ENCODE data around the gene CAPN5.

Gene CAPN5

DNA sequence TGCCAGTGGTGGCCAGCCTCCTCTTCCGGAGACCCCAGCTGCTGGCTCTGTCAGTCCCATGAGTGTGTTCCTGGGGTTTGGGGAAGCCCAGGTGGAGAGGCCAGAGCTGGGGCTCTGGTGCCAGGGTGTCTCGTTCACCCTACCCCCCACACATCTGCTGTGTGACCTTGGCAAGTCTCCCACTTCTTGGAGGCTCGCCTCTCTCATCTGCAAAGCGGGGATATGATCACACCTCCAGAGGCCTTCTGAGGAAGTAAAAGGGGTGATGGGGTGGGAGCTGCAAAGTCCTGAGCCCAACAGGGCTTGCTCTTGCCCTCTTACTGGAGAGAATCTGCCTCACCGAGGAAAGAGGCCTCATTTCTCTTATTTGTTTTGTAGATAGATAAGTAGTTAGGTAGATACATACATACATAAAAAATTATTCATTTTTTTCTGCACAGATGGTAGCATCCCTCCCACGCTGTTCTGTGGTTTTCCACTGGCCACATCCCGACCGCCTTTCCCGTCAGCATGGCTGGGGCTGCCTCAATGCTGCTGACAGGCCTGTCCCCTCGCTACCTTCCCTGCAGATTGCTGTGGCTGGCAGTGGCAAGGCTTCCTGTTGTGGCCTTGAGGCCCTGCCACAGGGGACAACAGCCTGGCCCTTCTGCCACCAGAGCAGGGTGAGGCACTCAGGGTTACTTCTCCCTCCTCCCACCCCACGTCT lies 85.2 kb downstream of the CAPN5 start:
- peak; percentile 65 to 70 for DNase-seq (ENCODE audit: low read depth in 2 of 2)

DNA sequence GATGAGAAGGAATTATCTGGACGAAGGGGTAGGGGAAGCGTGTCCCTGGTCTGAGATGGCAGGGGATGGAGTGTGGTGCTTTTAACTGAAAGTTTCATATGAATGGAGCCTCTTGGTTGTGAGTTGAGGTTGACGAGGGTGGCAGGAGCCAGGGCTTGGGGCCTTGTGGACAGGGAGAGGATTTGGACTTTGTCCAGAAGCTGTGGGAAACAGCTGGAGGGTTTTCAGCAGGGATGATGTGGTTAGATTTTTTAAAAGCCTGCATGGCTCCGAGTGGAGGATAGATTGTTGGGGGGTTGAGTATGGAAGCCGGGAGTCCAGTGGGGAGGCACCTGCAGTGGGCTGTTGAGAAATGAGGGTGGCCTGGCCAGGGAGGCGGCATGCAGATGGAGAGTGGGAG lies 86.1 kb downstream of the CAPN5 start:
- no peak for DNase-seq (ENCODE audit: low read depth in 2 of 2)

DNA sequence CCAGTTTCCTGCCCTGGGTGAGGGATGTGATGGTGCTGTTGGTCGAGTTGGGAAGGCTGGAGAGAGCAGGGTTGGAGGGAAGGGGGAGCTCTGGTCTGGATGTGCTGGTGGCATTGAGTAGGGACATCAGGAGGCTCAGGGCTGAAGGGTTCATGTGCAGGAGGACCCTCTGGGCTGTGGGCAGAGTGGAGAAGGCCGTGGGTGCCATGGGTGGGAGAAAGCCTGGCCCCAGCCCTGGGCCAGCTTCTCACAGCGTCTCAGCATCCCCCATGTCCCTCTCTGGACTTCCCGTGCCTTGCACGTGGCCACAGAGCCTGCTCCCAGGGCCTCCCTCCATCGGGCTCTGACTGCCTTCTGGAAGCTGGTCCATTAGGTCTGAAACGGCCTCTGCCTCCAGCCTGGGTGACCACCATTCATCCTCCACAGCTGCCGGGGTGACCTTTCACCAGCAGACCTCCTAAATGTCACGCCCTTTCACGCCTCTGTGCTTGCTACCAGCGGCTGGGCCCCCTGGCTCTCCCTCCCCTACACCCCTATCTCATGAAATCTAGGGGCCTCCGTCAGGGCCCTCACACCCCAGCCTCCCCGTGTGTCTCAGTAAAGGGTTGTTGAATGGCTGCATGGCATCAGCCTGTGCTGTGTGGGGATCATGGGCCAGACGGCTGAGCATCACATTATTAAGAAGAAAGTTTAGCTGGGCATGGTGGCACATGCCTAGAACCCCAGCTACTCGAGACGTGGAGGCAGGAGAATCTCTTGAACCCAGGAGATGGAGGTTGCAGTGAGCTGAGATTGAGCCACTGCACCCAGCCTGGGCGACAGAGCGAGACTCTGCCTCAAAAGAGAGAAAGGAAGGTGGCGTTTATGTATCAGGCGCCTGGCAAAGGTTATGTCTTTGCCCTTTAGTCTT lies 86.8 kb downstream of the CAPN5 start:
- no peak for DNase-seq (ENCODE audit: low read depth in 2 of 2)

DNA sequence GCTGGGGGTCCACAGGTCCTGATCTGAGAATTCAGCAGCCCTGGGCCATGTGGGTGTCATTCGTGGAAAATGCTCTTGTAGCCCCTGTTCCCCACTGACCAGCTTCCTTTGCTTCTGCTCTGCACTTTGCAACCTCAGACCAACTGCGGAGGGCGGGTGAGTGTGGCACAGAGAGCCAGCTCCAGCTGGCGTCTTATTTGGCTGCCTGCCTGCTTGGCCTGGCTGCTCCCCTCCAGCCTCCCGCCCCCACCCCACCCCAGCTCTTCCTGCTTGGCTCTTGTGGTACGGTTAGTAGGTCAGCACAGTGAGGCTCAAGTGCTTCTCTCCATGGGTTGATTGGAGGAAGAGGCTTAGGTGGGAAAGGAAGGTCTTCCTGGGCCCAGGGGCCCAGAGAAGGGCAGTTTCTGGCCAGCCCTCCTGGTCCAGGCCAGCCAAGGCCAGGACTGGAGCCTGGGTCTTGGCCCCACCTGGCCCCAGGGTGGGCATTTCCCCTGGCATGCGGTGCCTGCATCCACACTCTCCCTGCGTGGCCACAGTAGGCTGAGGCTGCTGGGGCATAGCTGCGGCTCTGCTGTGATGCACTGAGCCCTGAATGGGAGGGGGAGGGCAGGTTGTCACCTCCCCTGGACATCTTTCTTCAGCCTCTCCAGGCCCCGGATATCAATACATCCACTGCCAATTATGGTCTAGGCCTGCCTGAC lies 87.8 kb downstream of the CAPN5 start:
- DNase-seq (ENCODE audit: low read depth in 2 of 2), result no peak

DNA sequence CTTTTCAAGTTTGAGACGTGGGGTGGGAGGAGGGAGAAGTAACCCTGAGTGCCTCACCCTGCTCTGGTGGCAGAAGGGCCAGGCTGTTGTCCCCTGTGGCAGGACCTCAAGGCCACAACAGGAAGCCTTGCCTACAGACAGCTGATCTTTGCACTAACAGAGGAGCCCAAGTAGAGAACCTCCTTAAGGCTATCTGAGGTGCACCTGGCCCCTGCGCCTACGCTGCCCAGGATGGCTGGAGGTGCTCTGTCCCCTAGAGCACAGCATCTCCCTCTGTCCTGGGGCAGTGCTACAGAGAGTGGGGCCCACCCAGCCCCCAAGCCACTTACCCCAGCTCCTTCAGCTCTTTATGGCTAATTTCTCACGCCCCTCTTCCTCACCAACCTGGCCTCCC lies 88.3 kb downstream of the CAPN5 start:
- DNase-seq (ENCODE audit: low read depth in 2 of 2), result no peak

DNA sequence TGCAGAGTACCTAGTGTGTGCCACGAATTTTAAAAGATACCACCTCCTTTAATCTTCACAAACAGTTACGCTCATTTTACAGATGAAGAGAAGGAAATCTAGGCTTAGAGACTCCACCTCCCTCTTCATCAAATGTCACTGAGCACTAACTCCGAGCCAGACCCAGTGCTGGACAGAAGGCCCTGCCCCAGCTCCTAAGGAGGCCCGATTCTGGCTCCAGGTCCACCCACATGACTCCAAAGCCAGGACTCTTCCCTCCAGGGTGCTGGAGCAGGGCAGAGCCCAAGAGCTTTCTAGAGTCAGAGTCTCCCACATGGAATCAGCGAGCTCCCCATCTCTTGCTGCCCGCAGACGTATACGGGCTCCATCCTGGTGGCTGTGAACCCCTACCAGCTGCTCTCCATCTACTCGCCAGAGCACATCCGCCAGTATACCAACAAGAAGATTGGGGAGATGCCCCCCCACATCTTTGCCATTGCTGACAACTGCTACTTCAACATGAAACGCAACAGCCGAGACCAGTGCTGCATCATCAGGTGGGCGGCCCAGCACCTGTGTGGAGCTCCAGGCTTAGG lies 88.9 kb downstream of the CAPN5 start:
- DNase-seq (ENCODE audit: low read depth in 2 of 2), result no peak

DNA sequence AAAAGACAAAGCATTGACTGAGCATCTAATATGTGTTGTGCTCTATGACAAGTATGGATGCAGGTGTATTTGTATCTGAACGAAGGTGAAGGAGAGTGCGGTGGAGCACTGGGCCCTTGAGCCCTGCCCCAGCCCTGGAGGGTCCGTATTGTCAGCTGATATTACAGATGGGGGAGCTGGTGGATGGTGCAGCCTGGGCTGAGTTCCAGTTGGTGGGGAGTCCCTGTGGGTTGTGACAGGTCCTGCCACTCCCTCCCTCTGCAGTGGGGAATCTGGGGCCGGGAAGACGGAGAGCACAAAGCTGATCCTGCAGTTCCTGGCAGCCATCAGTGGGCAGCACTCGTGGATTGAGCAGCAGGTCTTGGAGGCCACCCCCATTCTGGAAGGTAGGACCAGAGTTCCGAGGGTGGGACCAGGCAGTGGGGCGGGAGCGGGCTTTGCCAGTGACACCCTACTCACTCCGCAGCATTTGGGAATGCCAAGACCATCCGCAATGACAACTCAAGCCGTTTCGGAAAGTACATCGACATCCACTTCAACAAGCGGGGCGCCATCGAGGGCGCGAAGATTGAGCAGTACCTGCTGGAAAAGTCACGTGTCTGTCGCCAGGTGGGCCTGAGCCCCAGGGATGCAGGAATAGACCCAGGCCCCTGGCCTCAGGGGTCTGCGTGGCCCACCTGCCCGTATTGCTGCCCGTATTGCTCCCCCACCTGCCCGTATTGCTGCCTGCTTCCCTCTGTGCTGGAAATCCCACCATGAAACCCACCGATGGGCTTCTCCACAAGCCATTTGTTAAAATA lies 89.8 kb downstream of the CAPN5 start:
- no peak for DNase-seq (ENCODE audit: low read depth in 2 of 2)

DNA sequence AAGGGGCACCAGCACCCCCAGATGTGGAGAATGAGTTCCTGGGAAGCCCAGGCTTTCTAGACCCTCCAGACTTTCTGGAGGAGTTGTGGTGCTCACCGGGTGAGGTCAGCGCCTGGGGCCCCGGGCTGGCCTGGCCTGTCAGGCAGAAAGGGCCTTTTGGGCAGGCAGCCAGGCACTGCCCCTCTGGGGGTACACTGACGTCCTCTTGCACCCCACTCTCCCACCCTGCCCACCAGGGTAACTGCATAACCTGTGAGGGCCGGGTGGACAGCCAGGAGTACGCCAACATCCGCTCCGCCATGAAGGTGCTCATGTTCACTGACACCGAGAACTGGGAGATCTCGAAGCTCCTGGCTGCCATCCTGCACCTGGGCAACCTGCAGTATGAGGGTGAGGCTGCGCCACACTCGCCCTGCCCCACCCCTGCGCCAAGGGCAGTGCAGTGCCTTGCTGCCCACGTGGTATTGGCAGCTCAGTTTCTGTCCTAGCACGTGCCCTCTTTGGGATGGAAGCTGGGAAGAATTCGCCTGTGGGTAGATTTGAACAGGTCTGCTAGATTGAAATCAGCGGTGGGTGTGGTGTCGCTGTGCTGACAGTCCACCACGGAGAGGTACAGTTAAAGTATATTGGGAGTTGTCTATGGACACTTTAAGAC lies 91.4 kb downstream of the CAPN5 start:
- DNase-seq (ENCODE audit: low read depth in 2 of 2), result no peak

DNA sequence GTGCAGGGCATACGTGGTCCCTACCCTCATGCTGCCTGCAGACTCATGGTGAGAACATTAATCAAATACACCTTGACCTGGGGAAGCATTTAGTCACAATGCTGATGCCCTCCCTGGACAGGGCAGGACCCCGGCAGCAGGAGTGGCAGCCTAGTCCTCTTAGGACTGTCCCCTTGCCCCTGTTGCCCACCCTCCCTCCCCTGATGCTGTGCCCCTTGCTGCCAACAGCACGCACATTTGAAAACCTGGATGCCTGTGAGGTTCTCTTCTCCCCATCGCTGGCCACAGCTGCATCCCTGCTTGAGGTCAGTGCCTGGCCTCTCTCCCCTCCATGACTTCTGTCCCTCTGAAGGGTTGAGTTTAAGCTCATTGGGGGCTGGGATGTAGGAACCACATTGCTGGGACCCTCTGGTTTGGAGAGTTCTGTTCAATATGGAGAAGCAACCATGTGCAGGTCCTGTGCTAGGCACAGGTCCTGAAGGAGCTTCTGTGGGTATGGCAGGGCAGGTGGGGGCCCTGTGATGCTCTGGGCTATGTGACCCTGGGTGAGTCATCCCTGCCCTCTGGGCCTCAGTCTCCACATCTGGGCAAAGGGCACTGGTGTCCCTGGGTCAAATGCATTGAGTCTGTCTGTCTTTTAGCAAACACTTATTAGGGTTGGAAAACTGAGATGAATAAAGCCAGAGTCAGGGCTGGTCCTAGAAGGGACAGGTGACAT lies 92.6 kb downstream of the CAPN5 start:
- no peak for DNase-seq (ENCODE audit: low read depth in 2 of 2)

DNA sequence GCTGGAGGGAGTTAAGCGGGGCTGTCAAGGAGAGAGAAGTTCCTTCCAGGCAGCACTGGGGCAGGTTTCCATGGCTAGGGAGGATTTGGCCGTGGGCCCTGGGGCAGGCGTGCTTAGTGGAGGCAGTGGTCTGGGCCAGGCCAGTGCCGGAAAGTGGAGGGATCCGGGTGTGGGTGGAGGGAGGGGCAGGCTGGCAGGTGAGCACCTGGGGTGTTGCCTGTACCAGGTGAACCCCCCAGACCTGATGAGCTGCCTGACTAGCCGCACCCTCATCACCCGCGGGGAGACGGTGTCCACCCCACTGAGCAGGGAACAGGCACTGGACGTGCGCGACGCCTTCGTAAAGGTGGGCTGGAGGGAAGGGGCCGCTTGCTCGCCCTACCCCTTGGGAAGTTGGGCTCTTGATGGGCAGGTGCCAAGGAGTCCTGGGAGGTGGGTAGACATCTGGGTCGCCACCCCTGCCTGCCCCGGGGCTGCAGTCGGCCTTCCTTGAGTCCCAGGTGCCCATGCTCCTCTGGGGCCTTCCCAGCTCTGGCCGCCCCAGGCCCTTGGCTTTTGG lies 93.2 kb downstream of the CAPN5 start:
- DNase-seq (ENCODE audit: low read depth in 2 of 2), result no peak

DNA sequence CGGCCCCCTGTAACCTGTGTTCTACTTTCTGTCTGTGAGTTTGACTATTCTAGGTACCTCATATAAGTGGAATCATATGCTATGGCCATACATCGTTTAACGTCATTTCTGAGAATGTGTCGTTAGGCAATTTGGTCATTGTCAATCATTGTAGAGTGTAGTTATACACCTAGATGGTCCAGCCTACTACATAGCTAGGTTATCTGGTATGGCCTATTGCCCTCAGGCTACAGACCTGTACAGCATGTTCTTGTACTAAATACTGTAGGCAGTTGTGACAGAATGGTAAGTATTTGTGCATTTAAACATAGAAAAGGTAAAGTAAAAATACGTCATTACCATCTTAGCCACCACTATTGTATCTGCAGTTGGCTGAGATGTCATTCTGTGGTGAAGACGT lies 96.5 kb downstream of the CAPN5 start:
- no peak for DNase-seq (ENCODE audit: low read depth in 2 of 2)

DNA sequence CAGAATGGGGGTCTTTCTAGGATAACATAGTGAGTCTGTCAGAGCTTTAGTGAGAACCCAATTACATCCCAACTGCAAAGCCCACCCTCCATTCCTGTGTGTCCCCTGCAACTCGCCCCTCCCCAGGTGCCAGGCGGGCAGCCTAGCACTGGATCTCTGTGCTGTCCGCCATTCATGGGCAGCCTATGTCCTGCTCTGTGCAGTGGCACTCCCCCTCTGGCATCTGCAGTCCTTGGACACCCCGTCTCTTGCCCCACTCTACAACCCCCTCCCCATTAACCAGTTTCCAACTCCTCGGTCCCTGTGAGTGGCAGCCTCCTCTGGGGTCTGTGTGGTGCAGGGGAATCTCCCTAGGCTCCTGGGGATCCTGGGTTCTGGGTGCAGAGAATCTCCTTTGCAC lies 98.3 kb downstream of the CAPN5 start:
- no peak for DNase-seq (ENCODE audit: low read depth in 2 of 2)

DNA sequence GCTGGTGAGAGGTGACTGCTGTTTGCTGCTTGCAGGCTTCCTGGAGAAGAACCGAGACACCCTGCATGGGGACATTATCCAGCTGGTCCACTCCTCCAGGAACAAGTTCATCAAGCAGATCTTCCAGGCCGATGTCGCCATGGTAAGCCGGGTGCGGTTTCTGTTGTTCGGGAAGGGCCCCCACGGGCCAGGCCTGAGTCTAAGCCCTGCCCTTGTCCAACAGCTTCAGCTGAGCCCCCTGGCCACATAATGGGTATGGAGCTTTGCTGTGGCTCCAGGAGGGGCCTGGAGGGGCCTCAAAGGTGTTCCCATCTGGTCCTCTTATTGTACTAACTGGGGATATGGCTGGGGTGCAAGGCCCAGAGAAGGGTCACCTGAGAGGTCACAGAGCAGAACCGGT lies 99.2 kb downstream of the CAPN5 start:
- no peak for DNase-seq (ENCODE audit: low read depth in 2 of 2)

DNA sequence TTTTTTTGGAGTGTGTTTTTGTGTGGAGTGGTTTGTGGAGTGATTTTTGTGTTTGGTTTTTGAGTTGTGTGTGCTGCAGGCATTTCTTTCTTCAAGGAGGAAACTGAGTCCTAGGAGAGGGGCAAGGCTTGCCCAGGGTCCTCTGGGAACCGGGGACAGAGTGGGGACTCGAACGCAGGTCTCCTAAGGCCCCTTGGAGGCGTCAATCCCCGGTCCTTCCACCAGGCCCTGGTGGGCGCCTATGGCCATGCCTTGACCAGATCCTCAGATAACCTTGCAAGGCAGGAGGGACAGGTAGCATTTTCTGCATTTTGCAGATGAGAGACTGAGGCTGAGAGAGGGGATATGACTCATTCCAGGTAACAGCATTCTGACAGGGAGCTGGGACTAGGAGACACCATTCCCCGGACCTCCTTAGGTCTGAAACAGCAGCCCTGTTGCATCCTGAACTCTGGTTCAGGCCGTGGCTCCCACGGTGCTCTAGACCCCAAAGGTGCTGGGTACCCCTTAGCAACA lies 100.4 kb downstream of the CAPN5 start:
- no peak for DNase-seq (ENCODE audit: low read depth in 2 of 2)

DNA sequence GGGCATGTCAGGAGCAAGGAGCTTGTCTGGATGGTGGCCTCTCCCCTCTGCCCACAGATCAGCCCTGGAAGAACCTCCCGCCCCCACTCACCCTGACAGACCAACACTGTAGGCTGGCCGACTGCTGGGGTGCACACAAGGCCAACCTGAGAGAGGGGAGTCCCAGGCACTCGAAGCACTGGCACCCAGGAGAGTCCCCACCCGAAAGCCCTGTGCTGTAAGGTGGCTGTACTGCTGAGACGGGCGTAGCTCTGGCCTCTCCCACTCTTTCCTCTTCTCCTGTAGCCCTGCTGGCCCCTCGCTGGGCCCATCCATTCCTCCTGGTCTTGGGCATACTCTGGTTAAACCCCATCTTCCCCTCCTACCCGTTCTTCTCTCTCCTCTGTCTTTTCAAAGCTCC lies 101.0 kb downstream of the CAPN5 start:
- no peak for DNase-seq (ENCODE audit: low read depth in 2 of 2)

DNA sequence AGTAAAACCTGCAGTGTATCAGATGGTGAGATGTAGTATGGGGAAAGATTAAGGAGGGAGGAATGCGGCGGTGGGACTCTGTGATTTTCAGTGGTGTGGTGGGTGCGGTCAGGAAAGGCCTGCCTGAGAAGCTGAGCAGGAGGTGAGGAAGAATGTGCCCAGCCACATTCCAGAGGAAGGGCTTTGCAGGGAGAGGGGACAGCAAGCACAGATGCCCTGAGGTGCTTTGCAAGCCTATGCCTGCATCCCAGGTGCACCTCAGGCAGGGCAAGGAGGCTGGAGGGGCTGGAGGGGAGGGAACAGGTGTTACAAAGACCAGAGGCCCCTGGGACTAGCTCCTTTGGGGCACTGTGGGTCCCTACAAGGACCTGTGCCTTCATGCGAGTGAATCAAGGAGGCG lies 103.3 kb downstream of the CAPN5 start:
- DNase-seq (ENCODE audit: low read depth in 2 of 2), result no peak

DNA sequence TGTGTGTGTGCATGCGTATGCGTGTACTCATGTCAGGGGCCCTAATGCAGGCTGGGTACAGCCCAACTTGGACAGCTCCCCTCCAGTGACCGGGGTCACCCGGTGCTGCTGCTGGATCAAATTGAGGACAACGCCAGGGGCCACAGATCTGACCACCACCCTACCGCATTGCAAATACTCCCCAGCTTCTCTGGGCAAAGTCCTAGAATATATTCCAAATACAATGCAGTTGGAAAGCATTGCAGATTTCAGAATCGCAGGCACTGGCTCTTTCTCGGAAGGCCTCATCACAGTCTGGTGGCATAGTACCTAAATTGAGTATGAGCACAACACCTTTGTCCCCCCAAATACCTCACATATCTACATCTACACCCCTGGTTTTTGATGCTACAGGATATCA lies 104.5 kb downstream of the CAPN5 start:
- DNase-seq (ENCODE audit: low read depth in 2 of 2), result no peak

DNA sequence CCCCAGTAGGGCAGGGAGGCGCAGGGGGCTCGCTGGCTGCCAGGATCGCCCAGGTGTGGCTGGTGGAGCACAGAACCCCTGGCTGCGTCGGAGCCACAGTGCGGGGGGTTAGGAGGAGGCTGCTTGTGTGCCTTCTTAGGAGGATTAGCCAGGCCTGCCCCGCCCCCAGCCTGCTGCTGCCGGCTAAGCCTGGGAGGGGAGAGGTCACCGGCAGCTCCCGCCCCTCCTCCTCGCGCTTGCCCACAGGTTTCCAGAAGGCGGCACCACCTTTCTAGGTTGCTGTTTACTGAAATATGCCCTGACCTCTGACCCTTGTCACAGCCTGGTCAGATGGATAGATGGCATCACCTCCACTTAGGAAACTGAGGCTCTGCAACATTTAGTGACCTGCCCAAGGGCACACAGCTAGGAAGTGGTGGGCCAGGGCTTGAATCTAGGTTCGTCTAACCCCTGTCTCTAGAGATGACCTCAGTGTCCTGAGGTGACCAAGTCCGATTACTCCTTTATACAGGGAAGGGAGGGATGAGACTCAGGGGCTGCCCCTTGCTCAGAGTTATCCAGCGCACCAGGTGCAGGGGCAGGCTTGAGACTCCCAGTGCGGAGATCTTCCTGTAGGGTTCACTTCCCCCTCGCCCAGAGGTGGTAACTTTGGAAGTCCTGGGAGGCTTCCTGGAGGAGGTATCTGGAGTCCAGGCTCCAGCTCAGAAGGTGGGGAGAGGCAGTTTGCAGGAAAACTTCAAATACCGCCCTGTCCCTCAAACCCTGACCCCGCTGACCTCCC lies 105.3 kb downstream of the CAPN5 start:
- no peak for DNase-seq (ENCODE audit: low read depth in 2 of 2)

DNA sequence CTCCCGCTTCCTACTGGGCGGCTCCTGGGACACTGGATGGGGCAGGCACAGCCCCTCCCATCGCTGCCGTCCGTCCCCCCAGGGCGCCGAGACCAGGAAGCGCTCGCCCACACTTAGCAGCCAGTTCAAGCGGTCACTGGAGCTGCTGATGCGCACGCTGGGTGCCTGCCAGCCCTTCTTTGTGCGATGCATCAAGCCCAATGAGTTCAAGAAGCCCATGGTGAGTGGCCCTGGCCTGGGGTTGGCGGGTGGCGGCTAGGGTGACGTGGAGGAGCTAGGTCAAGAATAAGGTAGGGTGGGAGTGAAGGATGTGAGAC lies 105.9 kb downstream of the CAPN5 start:
- DNase-seq (ENCODE audit: low read depth in 2 of 2), result no peak

All from stimulated activated CD8-positive, alpha-beta memory T cell treated with anti-CD3 and anti-CD28 coated beads, Interleukin-2, amount 100 ng/mL, for 48 hours (primary cell).